LoVo (cell line): ENCODE measurements around the gene CNOT2.
A peak's percentile ranks its signal among the peaks of the same experiment; 100 is the strongest.

ENCODE experiments used
- DNase-seq: peaks from one replicate; pipeline ENCODE4 v3.0.0-alpha.2; 2016; ENCODE audit warnings: low spot score

The CNOT2 gene

GRCh38 chr12:70242695-70243509, at the start of gene CNOT2:
CNOT2 (plus strand) TSS chr12:70243433; CDS start chr12:70278227, 34,794 bp downstream.
- DNase-seq, result peak; percentile 94

GRCh38 chr12:70194076-70194475, 49.2 kb upstream of the CNOT2 start:
- DNase-seq, result no peak

- DNase-seq, result no peak
Observed at GRCh38 chr12:70196811-70197281, 46.4 kb upstream of the CNOT2 start.

- no peak for DNase-seq
Observed at GRCh38 chr12:70197345-70197744, 45.9 kb upstream of the CNOT2 start.

- DNase-seq, result no peak
Observed at GRCh38 chr12:70213707-70214106, 29.5 kb upstream of the CNOT2 start.

GRCh38 chr12:70214972-70215617, 28.1 kb upstream of the CNOT2 start:
- DNase-seq, result no peak

GRCh38 chr12:70217416-70217815, 25.8 kb upstream of the CNOT2 start:
- no peak for DNase-seq

GRCh38 chr12:70221626-70222025, 21.6 kb upstream of the CNOT2 start:
- no peak for DNase-seq

GRCh38 chr12:70227911-70228310, 15.3 kb upstream of the CNOT2 start:
- DNase-seq, result no peak

GRCh38 chr12:70230934-70231606, 12.2 kb upstream of the CNOT2 start:
- DNase-seq, result no peak

GRCh38 chr12:70236990-70237389, 6.2 kb upstream of the CNOT2 start:
- no peak for DNase-seq

GRCh38 chr12:70240673-70241072, 2.6 kb upstream of the CNOT2 start:
- DNase-seq, result no peak

GRCh38 chr12:70241845-70242244, 1.4 kb upstream of the CNOT2 start:
- DNase-seq, result no peak

- DNase-seq, result peak; percentile 60
Observed at GRCh38 chr12:70243510-70244371, 508 bp downstream of the CNOT2 start.

- no peak for DNase-seq
Observed at GRCh38 chr12:70244409-70244808, 1.2 kb downstream of the CNOT2 start.

GRCh38 chr12:70245458-70245857, 2.2 kb downstream of the CNOT2 start:
- no peak for DNase-seq

- no peak for DNase-seq
Observed at GRCh38 chr12:70246580-70246979, 3.3 kb downstream of the CNOT2 start.

- no peak for DNase-seq
Observed at GRCh38 chr12:70247653-70248199, 4.5 kb downstream of the CNOT2 start.

- DNase-seq, result no peak
Observed at GRCh38 chr12:70248876-70249275, 5.6 kb downstream of the CNOT2 start.

GRCh38 chr12:70249903-70250302, 6.7 kb downstream of the CNOT2 start:
- no peak for DNase-seq

GRCh38 chr12:70251226-70251625, 8.0 kb downstream of the CNOT2 start:
- no peak for DNase-seq

GRCh38 chr12:70251661-70252060, 8.4 kb downstream of the CNOT2 start:
- no peak for DNase-seq
